Measurements from ENCODE around the gene KCNH5.
"Not testable (repeated sequence)": the region's sequence is repeated elsewhere in the genome, so short reads cannot be mapped to it uniquely, and the experiment has no call there.

KCNH5 gene

DNA sequence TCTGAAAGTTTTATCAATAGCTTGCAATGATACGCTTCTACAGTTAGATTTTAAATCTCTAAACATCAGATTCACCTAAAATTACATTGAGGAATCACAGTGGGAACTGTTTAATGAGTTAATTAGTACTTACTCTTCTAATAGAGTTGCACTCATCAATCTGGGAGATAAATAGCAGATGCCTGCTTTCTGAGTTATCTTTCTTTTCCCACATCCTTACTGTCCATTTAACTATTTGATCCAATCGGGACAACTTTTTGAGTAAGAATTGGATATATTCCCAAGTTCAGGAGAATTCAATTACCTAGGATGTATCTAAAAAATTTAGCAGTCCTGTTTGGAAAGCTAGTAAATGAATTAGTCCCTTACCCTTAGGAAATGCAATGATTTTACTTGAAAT, 162.3 kb downstream of the KCNH5 start:
- DNase-seq (ENCODE audit: low read depth in 2 of 2): no peak

DNA sequence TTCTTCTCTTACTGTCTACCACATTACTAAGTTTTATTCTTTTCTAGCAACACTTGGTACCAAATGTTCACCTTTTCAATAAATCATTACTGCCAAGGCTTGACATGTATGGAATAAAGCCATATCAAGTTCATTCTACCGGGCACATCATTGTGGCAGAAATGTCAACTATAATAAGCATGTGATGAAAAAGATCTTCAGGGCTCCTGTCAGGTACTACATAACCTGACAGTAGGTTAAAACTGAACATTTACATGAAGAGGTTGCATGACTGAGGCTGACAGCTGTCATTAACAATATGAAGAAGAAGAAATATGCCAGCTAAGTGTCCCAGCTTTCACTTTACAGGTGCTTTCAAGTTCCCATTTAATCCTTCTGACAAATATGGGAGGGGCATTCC, 178.9 kb downstream of the KCNH5 start:
- no peak for DNase-seq (ENCODE audit: low read depth in 2 of 2)

DNA sequence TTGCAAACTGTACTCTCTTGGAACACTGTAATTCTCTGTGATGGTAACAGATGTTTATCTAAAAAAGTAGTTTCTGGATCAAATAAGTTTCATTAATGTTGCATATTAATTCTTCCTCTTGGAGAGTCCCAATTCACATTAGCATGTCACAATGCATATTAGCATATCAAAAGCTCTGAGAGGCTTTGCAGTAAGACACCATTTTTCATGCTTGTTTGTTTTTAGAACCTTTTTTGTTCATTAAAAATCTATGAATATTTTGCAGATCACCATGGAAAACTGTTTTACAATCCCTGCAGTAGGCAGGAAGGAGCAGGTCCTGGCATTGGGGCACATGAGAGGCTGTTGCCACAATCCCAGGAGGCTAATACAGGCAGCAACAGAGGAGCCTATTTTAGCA, 180.7 kb downstream of the KCNH5 start:
- DNase-seq (ENCODE audit: low read depth in 2 of 2): no peak

DNA sequence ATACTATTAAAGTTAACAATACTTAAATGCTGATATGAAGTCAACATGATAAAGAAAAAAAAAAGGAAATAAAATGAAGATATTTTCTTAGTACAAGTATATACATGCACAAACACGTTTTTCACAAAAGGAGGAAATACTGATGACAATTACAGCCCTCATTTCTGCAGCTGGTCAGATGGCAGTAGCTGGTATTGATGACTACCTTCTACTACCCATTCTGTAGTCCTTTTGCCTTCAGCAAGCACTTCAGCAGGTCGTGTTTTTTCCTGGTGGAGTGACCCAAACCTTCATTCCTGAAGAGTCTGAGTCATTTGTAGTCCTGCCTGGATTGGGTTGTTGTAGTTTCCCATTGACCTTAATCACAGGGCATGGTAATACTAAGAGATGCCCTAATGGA, 187.2 kb downstream of the KCNH5 start:
- DNase-seq (ENCODE audit: low read depth in 2 of 2): not testable (repeated sequence)

DNA sequence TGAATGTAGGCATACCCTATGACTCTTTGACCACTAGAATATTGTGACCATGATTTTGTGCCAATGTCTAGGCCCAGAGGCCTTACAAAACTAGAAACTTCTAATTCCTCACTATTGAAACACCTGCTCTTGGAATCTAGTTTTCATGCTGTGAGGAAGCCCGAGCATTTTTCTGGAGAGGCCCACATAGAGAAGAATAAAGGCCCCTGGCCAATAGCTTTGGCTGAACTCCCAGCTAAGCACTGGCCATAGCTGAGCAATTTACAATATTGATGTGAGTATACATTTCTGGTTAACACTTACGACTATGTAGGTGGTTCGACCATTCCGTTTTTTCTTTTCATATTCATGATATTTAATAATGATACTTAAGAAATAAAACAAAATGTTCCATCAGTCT, 190.3 kb downstream of the KCNH5 start:
- no peak for DNase-seq (ENCODE audit: low read depth in 2 of 2)

DNA sequence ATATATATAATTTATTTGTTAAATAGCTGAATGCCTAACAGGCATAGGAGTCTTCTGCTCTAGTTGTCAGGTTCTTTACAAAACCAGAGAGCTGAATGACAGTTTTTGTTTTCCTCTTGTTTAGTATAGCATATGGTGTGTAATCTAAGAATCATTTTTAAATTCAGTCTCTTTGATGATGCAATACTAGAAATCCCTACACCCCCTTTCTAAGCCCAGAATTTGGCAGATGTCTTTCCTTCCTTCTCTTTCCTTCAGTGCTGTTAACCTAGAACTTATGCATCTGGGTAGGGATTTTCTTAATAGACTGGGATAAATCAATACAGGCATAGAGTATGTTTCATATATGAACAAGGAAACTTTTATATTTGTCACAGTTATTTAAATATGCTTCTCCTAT, 198.1 kb downstream of the KCNH5 start:
- DNase-seq (ENCODE audit: low read depth in 2 of 2): no peak

DNA sequence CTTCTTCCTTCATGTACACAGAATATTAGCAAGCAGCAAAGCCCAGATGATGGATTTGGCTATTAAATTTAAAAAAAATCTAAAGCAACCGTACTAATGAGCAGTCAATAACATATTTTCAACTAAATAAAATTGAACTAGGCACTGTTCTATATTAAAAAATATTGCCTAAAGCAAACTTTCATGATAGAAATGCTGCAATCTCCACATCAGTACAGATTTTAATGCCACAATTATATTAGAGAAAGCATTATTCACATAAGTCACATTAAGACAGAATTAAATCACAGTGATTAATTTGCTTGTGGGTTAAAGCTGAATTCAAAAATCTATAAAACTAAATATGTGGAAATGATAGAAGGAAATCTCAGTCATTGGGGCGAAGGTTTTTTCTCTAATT, 200.7 kb downstream of the KCNH5 start:
- no peak for DNase-seq (ENCODE audit: low read depth in 2 of 2)

DNA sequence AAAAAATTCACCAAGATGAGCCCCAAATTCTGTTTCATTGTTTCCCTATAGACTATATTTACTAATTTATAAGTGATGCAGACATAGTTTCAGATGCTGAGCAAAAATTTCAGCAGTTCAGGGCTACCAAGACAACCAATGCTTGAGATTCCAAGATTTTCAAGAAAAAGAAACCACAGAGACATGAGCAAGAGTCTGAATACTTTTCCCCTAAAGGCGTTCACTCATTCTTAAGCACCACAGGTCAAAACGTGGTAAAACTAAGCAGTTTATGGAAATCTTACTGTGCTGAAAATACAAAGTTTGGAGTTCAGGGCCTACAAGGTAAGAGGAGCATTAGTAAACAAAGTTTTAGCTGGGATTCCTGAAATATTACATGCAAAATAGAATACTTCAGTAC, 221.2 kb downstream of the KCNH5 start:
- DNase-seq (ENCODE audit: low read depth in 2 of 2): no peak

DNA sequence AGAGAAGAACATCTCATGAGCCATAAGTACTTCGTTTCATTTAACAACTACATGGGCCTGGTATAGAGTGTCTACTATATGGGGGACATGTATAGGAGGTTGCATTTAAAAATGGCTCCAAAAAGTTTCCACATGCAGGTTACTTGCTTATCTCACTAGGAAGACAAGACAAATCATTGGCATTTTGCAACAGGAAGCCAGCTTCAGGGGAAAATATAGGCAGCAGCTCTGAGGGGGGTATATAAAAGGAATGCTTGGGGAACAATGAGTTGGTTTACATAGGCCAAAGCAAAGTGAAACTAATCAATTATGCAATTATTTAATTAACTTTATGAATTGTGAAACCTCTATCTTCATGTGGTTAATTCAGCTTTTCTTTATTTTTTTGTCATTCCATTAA, 225.3 kb downstream of the KCNH5 start:
- no peak for DNase-seq (ENCODE audit: low read depth in 2 of 2)

DNA sequence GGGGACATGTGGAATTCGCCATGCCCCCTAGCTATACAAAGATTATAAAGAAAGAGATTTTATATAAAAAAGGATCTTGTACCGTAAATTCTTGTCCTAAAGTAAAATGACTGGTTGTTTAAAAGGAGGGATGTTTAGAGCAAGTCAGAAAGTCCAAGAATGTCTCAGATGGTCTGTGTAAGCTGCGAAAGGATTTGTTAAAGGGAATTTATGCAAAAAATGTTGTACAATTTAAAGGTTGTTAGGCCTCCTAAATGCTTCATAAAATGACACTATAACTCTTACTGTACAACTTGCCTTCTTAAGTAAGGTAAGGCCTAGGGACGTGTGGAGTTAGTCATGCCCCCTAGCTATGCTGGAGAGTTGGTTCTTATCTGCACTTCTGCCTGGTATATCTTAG, 237.6 kb downstream of the KCNH5 start:
- DNase-seq (ENCODE audit: low read depth in 2 of 2): no peak

DNA sequence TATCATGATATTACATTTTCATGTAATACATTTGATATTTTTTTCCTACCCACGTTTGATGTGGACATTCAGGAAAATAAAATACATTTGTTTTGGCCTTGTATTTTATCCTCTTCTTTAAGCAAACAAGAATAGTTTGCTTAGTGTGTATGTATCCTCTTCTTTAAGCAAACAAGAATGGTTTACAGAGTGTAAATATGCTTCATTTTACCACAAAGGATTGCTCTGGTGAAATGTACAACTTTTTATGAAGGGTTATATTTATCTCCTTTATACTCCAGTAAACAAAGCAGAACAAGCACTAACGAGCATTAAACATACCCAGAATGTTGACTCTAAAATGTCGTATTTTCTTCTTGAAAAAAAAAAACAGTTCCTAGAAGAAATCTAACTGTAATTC, 244.7 kb downstream of the KCNH5 start:
- no peak for DNase-seq (ENCODE audit: low read depth in 2 of 2)

DNA sequence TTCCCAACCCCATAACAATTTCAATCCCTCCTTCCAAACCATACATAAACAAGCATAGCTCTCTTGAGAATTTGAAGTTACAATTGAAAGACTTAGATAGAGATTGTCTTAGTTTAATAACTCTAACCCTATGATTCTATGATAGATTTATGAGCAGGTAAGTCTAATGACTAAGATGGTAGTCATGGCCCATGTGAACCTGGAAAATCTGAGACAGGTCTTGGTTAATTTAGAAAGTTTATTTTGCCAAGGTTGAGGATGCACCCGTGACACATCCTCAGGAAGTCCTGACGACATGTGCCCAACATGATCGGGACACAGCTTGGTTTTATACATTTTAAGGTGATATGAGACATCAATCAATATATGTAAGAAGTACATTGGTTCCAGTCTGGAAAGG, 248.8 kb downstream of the KCNH5 start:
- no peak for DNase-seq (ENCODE audit: low read depth in 2 of 2)

DNA sequence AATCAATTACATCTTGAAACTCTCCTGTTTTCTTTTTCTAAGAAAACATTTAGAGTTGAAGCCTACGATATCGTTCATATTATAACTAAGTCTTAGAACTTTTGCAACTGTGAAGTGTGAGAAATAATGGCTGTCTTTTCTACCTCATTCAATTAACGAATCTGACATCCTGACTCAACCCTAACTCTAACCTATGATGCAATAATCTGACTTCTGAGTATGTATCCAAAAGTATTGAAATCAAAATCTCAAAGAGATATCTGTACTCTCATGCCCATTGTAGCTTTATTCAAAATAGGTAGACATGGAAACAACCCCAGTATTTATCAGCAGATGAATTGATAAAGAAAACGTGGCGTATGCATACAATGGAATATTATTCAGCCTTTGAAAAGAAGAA, 252.7 kb downstream of the KCNH5 start:
- no peak for DNase-seq (ENCODE audit: low read depth in 2 of 2)

DNA sequence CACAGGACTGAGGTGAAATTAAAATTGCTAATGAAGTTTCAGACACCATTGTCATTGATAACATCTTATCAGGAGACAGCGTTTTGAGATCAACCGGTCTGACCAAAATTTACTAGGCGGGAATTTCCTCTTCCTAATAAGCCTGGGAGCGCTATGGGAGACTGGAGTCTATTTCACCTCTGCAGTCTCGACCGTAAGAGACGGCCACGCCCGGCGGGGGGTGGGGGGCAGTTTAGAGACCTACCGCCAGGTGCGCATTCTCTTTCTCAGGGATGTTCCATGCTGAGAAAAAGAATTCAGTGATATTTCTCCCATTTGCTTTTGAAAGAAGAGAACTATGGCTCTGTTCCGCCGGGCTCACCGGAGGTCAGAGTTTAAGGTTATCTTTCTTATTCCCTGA, 263.9 kb downstream of the KCNH5 start:
- not testable (repeated sequence) for DNase-seq (ENCODE audit: low read depth in 2 of 2)

DNA sequence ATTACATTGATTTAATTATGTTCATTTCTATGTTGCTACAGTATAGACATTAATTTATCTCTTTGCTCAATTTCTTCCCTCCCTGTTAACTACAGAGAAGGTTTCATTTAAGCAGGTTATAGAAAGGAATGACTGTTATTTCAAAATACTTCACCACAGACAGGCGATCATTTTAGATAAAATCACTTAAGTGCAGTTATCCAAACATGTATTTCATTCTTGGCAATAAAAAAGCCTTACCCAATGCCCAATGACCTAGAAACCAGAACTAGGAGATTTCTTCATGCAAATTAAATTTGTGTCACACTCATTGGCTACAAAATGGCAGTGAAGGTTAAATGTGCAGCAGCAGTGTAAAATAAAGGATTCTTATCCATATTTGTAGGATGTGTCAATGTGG, 266.4 kb downstream of the KCNH5 start:
- DNase-seq (ENCODE audit: low read depth in 2 of 2): no peak

DNA sequence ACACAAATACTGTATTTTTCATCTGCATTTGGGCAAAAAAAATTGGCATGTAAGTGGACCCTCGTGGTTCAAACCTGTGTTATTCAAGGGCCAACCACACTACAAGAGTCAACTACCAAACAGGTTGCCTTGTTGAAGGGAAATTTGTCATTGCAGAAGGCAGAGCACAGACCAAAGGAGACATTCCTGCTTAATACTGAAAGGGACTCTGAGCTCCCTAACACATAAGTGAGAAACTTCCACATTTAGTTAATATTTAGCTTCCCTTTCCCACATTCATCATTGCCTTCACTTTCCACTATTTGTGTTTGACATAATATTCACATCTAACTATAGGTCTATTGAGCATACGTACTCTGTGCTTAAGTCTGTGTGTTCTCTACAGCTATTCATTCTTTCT, 266.9 kb downstream of the KCNH5 start:
- no peak for DNase-seq (ENCODE audit: low read depth in 2 of 2)

DNA sequence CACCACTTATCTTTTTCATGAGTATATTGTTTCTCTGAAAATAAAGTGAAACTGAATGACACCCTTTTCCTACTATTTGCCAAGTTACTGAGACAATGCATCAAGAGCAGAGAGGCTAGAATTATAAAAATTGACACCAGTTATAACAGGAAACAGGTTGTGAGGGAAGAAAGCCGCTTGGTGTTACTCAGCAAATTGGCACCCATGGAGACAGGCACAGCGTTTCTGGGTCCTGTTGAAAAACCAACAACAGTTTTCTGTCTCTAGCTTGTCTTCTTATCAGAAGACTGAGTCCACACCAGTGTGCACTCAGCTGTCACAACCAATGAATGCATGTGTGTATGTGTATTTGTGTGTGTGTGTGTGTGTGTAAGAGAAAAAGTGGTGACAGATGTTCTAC, 267.7 kb downstream of the KCNH5 start:
- DNase-seq (ENCODE audit: low read depth in 2 of 2): no peak

DNA sequence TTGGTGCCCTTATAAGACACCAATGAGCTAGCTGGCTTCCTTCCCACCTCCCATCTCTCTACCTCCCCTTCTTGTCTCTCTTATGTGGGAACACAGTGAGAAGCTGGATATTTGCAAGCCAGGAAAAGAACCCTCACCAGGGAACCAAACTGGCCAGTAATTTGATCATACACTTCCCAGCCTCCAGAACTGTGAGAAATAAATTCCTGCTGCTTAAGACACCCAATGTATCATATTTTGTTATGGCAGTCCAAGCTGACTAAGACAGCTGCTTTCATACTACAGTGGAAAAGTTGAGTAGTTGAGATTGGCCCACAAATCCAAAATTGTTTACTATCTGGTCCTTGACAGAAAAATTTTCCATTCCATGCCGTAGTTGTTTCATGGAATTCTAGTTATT, 269.0 kb downstream of the KCNH5 start:
- DNase-seq (ENCODE audit: low read depth in 2 of 2): no peak

DNA sequence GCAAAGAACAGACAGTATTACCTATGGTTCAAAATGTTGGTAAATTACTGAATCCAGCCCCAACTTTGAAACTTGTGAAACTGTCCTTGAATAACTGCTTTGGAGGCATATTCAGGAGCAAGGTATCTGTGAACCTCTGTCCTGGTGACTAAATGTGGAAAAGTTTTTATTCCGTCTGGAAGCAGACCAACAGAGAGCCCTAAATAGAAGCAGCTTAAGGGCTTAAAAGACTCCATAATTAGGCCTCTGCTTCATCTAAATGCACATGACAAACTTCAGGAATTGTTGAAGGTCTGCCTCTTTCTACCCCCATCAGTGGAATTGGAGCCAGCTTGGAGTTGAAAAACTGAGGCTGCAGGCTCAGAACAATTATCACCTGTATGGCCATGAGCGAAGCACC, 276.5 kb downstream of the KCNH5 start:
- DNase-seq (ENCODE audit: low read depth in 2 of 2): no peak

DNA sequence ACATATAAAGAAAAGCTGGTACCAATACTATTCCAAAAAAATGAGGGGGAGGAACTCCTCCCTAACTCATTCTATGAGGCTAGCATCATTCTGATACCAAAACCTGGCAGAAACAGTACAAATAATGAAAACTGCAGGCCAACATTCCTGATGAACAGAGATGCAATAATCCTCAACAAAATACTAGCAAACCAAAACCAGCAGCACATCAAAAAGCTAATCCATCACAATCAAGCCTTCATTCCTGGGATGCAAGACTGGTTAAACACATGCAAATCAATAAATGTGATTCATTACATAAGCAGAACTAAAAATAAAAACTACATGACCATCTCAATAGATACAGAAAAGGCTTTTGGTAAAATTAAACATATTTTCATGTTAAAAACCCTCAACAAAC, 281.3 kb downstream of the KCNH5 start:
- DNase-seq (ENCODE audit: low read depth in 2 of 2): no peak

DNA sequence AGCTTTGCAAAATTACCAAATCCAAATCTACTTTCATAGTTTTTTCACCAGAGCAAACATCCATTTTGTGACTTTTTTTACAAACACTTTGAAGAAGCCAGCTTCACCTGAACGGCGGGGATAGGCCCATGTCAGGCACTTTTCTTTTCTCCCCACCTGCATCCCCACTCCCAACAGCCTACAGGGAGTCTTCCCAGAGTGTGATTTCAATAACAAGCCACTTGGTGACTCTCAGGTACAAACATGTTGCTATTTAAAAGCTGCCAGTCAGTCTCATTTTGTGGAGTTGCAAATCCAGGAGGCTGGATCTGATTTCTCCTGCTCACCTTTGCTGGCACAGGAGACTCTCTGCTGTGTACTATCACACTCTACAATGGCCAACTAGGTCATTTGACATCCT, 285.5 kb downstream of the KCNH5 start:
- DNase-seq (ENCODE audit: low read depth in 2 of 2): no peak

DNA sequence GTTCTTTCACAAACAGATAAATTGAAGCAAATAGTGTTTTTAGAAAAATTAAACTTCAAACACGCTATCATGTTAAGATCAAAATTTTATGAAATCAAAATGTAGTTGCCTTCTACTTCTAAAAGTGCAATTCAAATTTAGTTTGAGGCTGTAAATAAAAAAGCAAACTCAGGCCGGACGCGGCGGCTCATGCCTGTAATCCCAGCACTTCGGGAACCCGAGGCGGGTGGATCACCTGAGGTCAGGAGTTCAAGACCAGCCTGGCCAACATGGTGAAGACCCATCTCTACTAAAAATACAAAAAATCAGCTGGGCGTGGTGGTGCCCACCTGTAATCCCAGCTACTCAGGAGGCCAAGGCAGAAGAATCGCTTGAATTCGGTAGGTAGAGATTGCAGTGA, 298.4 kb downstream of the KCNH5 start:
- DNase-seq (ENCODE audit: low read depth in 2 of 2): not testable (repeated sequence)

DNA sequence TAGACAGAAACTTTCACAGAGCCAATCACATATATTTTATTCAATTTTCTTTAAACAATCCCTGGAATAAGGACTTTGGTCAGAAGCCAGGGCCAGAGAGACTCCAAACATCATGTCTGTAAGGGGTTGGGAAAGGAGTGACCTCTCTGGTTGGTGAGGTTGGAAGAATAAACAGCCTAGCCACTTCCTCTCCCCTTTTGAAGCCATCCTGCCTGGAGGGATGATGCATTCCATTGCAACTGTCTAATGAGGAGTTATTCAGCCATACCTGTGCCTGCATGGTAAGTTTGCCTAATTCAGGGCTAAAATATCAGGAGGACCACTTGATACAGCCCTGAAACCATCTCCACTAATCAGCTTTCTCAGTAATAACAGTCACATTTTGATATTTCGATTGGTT, 299.8 kb downstream of the KCNH5 start:
- no peak for DNase-seq (ENCODE audit: low read depth in 2 of 2)

DNA sequence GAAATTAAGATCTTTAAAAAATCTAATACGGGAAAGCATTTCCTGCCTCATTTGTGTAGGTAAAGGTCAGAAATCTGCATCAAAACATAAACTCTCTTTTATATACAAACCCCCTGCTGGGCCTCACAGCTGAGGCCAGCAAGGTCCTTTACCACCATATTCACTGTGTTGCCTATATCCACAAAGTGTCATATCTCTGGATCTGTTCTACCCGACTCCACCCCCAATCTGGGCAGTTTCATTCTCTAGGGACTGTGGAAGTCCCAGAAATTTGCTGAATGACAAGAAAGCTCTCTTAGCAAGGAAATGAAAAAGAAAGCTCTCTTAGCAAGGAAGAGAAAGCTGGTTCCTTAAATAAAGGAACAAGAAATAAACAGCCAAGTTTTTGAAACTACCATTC, 301.7 kb downstream of the KCNH5 start:
- no peak for DNase-seq (ENCODE audit: low read depth in 2 of 2)

DNA sequence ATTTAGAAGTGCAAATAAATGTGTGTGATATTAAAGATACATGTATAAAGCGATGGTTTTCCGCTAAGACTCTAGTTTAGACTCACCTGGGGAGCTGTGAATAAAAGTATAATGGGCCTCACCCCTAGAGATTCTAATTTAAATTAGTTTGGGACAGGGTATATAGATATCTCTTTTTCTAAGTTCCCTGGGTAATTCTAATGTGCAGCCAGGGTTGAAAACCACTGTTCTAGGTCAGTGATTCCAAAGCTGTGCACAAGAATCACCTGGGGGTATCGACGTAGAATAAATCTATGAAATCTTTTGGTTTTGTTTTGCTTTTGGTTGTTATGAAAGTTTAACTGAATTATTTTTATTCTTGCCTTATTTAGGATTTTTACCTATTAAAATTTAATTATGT, 302.1 kb downstream of the KCNH5 start:
- no peak for DNase-seq (ENCODE audit: low read depth in 2 of 2)
